OCI-LY3 (cell line): ENCODE results near the gene RGSL1.

Source experiments
- EZH2phosphoT487 ChIP-seq: fragments of 200-600 bp; shearing (Covaris generic); IDR thresholded peaks from 2 replicates; pipeline ENCODE4 v1.6.1; 2018; ENCODE audit warnings: antibody characterized with exemption, mixed run types, low read depth
- TF ChIP-seq, protein P1 (sequence below): fragments of 200-600, 300-600 bp; sonication (generic); IDR thresholded peaks from 2 replicates; pipeline ENCODE4 v1.5.1; 2014; ENCODE audit warnings: antibody characterized with exemption, low read length, low read depth

DNA sequence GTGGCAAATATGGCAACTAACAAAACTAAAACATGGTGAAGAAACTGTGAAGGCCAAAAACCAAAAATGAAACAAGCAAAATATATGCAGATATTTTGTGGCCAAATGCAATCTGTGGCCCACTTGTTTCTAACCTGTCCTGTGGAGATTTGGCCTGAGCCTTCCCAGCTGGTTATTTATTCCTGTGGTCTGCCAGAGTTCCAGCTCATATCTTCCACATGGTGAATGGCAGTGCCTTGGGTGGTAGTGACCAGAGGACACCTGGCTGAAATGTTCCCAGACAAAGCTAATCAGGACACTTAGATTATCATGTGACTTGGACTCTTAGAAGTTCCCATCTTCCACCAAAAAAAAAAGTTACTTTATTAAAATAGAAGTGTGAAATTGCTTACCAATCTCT is 99.4 kb downstream of the RGSL1 start:
- TF ChIP-seq, protein P1, sequence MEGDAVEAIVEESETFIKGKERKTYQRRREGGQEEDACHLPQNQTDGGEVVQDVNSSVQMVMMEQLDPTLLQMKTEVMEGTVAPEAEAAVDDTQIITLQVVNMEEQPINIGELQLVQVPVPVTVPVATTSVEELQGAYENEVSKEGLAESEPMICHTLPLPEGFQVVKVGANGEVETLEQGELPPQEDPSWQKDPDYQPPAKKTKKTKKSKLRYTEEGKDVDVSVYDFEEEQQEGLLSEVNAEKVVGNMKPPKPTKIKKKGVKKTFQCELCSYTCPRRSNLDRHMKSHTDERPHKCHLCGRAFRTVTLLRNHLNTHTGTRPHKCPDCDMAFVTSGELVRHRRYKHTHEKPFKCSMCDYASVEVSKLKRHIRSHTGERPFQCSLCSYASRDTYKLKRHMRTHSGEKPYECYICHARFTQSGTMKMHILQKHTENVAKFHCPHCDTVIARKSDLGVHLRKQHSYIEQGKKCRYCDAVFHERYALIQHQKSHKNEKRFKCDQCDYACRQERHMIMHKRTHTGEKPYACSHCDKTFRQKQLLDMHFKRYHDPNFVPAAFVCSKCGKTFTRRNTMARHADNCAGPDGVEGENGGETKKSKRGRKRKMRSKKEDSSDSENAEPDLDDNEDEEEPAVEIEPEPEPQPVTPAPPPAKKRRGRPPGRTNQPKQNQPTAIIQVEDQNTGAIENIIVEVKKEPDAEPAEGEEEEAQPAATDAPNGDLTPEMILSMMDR, result no peak
- TF ChIP-seq EZH2phosphoT487, result no peak
